GM18861 (cell line): Measurements from ENCODE around the gene M6PR.

Experiments
- ATAC-seq: cut with Tn5 transposase; IDR thresholded peaks from one replicate; pipeline ENCODE4 v1.9.1; 2021; ENCODE audit not compliant: unreplicated experiment

The M6PR gene

GRCh38 chr12:8949342-8950220, at the start of gene M6PR:
Gene M6PR, minus strand, starts transcription at chr12:8949645. Its CDS starts 3,241 bp downstream, at chr12:8946404.
- ATAC-seq, result peak; percentile 65

GRCh38 chr12:8996682-8997405, 47.4 kb upstream of the M6PR start:
- ATAC-seq, result peak; percentile 95

- ATAC-seq, result no peak
These were observed 45.8 kb upstream of the M6PR start for GRCh38 chr12:8995021-8995775.

GRCh38 chr12:8993827-8994226, 44.4 kb upstream of the M6PR start:
- no peak for ATAC-seq

- no peak for ATAC-seq
These were observed 42.2 kb upstream of the M6PR start for GRCh38 chr12:8991371-8992345.

- ATAC-seq, result no peak
These were observed 40.0 kb upstream of the M6PR start, which contains the start of gene KLRG1 for GRCh38 chr12:8989413-8989812. Gene KLRG1, plus strand, starts transcription at chr12:8989546. Its CDS starts 90 bp downstream, at chr12:8989636.

GRCh38 chr12:8987685-8988084, 38.2 kb upstream of the M6PR start:
- no peak for ATAC-seq

- ATAC-seq, result no peak
These were observed 37.7 kb upstream of the M6PR start for GRCh38 chr12:8987163-8987562.

- no peak for ATAC-seq
These were observed 35.8 kb upstream of the M6PR start for GRCh38 chr12:8985213-8985754.

- no peak for ATAC-seq
These were observed 30.7 kb upstream of the M6PR start for GRCh38 chr12:8980137-8980536.

GRCh38 chr12:8970432-8970831, 21.0 kb upstream of the M6PR start:
- ATAC-seq, result no peak

GRCh38 chr12:8969861-8970411, 20.5 kb upstream of the M6PR start:
- ATAC-seq, result no peak

- no peak for ATAC-seq
These were observed 19.3 kb upstream of the M6PR start for GRCh38 chr12:8968761-8969160.

GRCh38 chr12:8960176-8960575, 10.7 kb upstream of the M6PR start:
- ATAC-seq, result no peak

- ATAC-seq, result no peak
These were observed 8.6 kb upstream of the M6PR start for GRCh38 chr12:8958066-8958465.

GRCh38 chr12:8957561-8957960, 8.1 kb upstream of the M6PR start:
- ATAC-seq, result no peak

GRCh38 chr12:8956772-8957171, 7.3 kb upstream of the M6PR start:
- ATAC-seq, result no peak

GRCh38 chr12:8956073-8956472, 6.6 kb upstream of the M6PR start:
- no peak for ATAC-seq

- no peak for ATAC-seq
These were observed 4.4 kb upstream of the M6PR start for GRCh38 chr12:8953773-8954402.
